ENCODE measurements around the gene CCDC183.
"Not testable (repeated sequence)": the region's sequence is repeated elsewhere in the genome, so short reads cannot be mapped to it uniquely, and the experiment has no call there.

The CCDC183 gene

DNA sequence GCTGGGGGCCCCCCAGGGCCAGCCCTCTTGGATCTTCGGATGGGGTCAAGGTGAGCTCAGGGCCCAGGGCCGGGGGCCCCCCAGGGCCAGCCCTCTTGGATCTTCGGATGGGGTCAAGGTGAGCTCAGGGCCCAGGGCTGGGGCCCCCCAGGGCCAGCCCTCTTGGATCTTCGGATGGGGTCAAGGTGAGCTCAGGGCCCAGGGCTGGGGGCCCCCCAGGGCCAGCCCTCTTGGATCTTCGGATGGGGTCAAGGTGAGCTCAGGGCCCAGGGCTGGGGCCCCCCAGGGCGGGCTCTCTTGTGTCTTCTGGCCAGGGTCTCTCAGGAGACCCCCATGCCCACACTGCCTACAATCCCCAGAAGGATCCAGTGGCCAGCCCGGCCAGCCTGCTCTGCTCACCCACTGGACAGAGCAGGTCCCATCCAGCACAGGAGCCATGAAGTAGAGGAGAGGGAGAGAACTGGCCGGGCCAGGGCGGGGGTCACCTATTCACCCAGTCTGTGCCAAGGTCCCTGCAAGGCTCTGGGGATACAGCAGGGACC, 6.9 kb downstream of the CCDC183 start:
- DNase-seq = not testable (repeated sequence)

DNA sequence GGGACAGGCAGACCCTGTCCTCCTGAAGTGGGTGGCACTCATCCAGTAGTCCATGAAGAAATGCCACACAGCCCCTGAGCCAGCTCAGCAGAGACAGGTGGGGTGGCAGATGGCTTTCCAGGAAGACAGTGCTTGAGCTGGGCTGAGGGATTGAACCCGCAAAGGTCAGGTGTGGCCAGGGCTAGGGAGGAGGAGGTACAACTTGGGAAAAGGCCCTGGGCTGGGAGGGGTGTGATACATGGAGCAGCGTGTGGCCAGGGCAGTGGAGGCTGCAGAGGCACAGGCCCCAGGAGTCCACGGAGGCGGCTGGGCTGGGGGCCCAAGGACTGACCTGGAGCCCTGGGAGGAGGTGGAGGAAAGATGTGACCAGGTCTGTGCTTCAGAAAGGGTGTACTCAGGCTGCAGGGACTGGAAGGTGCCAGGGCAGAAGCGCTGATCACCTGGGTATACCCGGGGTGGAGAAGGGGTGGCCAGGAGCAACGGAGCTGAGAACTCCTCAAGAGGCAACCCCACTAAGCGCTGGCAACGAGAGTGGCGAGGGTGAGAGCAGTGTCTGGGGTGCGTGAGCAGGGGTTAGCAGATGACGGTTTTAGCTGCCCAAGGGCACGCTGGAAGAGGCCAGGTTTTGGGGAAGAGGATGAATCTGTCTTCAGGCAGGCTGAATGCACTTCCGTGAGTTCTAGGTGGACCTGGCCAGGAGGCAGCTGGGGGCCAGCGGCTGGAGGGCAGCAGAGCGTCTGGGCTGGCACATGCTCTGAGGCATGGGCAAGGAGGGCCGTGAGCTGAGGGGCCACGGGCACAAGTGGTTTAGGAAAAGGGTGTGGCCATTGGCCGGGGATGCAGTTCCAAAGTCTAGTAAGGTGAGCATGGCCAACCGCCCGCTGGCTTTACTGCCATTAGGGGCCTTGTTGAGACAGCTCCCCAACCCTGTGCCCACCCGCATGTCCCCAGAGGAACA, 7.7 kb downstream of the CCDC183 start:
- no peak for DNase-seq

DNA sequence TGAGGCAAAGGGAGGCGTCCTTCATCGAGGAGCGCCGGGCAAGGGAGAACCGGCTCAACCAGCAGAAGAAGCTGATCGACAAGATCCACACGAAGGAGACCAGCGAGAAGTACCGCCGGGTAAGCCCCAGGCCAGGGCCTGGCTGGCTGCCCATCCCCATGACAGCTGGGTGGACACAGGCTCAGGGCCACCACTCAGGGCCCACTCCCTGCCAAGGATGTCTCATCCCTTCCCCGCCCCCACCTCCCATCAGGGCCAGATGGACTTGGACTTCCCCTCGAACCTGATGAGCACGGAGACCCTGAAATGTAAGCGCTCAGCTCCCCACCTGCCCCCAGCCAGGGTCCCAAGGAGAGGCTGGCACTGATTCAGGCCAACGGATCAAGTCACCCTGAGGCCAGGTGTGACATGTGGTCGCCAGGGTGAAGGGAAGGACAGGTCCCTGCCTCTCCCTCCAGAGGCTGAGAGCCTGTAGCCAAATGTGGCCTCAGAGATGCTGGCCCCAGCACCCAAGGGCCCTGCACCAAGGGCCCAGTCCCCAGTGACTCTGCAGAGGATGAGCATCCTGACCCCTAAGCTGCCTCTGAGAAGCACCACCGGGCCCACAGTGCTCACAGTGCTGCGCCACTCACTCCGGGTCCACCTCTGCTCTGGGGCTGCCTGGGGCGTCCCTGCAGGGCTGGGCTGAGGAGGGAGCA, 8.5 kb downstream of the CCDC183 start:
- no peak for DNase-seq

GRCh38 chr9:136805207-136805740, 9.1 kb downstream of the CCDC183 start:
- DNase-seq = no peak

DNA sequence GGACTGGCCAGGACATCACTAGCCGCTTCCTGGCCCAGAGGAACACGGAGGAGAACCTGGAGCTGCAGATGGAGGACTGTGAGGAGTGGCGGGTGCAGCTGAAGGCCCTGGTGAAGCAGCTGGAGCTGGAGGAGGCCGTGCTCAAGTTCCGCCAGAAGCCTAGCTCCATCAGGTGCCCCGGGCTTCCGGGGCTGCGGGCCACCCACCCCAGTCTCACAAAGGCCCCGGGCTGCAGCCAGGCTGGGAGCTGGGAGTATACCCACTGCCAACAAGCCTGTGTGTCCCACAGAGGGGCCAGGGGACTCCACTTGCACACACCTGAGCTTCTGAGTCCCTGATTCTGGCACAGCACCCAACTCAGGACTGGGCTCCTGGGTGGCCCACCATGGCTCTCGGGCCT, 9.9 kb downstream of the CCDC183 start:
- no peak for DNase-seq

DNA sequence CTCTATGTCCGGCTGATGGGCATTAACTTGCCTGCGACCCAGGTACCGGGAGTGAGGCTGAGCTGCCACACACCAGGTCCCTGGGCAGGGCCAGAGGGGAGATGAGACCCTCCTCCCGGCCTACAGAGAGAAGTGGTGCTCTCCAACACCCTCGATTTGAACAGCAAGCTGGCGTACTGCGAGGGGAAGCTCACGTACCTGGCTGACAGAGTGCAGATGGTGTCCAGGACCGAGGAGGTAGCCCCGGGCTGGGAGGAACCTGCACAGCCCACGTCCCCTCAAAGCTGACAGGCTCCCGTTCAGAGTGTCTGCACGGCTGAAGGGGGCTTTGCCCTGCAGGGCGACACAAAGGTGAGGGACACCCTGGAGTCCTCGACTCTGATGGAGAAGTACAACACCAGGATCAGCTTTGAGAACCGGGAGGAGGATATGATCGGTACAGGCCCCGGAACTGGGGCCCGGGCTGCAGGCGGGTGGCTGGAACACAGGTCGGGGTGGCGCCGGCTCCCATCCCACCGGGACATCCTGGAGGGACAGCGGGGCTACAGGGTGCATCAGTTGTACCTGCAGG, 10.6 kb downstream of the CCDC183 start:
- no peak for DNase-seq

- peak; percentile 74 for DNase-seq
These were observed 11.3 kb downstream of the CCDC183 start, which contains the start of gene RABL6 for GRCh38 chr9:136807281-136808074. Gene RABL6, plus strand, starts transcription at chr9:136807948. Its CDS starts 249 bp downstream, at chr9:136808197.

- DNase-seq = peak; percentile 45
These were observed 12.1 kb downstream of the CCDC183 start for GRCh38 chr9:136808075-136808805.

DNA sequence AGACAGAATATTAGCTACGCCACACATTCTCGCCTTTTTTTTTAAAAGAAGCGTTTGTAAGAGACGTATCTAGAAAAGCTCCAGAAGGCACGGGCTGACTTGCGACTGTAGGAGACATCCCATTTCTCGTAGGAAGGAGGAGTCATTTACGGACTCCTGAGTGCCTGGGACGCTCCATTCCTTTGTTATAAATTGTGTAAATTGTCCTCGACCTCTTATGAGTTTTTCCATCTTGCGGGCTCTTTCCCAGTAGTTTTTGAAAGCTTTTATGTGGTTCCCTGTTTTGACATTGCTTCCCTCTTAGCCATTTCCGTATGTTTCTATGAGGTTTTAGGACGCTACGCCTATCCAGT, 12.6 kb downstream of the CCDC183 start:
- no peak for DNase-seq

GRCh38 chr9:136814725-136815421, 18.7 kb downstream of the CCDC183 start:
- DNase-seq = no peak

- no peak for DNase-seq
These were observed 19.3 kb downstream of the CCDC183 start for GRCh38 chr9:136815422-136815782.

DNA sequence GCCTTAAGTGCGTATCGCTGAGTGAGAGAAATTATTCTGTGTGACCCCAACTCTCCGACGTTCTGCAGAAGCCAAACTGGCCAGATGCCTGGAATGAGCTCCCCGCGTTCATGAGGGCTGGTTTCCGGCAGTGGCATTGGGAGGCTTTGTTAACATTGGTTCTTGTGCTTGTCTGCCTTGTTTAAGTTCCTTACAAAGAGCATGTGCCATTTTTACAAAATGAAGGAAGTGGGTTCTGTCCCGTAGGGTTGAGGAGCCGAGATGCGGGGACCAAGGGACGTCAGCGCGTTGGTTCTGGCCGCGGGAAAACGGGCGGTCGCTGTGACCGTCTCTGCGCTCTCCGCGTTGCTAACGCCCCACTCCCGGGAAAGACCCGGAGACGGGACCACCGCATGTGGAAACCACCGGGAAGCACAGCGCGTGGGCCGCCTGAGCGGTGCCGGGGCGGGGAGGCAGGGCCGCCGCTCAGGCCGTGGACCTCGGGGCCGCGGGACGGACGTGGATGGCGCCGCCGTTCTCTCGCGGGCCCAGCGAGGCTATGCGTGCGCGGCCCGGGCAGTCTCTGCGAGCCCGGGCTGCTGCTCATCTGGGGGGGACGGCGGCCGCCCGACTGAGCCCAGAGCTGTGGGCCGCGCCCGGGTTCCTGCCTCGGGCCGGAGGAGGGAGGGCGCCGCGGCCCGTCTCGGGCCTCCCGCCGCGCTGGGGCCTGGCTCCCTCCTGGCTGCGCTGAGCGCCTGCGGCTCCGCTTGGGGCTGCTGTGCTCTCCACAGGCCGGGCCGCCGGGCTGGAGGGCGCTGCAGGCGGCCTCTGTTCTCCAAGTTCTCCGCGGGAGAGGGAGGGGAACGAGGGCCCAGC, 25.1 kb downstream of the CCDC183 start:
- no peak for DNase-seq

GRCh38 chr9:136821826-136822544, 25.8 kb downstream of the CCDC183 start:
- no peak for DNase-seq

DNA sequence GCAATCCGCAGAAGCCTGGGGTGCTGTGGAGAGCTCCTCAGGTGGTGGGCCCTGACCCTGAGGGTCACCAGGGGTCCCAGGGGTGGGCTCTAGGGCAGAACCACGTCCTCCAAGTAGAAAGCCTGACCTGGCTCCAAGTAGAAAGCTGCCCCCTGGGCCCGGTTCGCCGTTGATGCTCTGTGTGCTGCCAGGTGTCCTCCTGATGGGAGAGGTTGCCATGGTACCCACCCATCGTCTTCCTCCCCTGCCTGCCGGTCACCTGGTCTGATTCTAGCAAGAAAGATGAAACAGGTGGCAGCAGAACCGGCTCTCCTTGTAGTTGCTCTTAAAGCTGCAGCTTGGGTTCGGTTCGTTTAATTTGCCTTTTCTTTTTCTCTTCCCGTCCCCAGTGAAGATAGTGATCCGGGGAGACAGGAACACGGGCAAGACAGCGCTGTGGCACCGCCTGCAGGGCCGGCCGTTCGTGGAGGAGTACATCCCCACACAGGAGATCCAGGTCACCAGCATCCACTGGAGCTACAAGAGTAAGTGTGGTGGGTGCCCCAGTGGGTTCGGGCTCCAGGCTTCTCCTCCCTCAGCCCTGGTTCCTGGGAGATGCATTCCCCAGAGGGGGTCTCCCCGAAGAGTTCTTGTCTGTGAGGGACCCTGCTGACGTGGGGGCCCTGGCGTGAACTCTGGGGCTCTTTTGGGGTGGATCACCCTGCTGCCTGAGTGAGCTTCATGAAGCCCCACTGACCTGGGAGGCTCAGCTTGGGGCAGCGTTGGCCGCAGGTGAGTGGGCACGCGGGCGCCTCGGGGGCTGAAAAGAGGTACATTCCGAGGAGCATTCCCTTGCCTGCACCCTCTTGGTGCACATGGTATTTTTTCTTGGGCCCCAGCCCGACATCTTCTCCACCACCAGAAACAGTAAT, 27.3 kb downstream of the CCDC183 start:
- DNase-seq = no peak

- no peak for DNase-seq
These were observed 28.5 kb downstream of the CCDC183 start for GRCh38 chr9:136824496-136825225.

DNA sequence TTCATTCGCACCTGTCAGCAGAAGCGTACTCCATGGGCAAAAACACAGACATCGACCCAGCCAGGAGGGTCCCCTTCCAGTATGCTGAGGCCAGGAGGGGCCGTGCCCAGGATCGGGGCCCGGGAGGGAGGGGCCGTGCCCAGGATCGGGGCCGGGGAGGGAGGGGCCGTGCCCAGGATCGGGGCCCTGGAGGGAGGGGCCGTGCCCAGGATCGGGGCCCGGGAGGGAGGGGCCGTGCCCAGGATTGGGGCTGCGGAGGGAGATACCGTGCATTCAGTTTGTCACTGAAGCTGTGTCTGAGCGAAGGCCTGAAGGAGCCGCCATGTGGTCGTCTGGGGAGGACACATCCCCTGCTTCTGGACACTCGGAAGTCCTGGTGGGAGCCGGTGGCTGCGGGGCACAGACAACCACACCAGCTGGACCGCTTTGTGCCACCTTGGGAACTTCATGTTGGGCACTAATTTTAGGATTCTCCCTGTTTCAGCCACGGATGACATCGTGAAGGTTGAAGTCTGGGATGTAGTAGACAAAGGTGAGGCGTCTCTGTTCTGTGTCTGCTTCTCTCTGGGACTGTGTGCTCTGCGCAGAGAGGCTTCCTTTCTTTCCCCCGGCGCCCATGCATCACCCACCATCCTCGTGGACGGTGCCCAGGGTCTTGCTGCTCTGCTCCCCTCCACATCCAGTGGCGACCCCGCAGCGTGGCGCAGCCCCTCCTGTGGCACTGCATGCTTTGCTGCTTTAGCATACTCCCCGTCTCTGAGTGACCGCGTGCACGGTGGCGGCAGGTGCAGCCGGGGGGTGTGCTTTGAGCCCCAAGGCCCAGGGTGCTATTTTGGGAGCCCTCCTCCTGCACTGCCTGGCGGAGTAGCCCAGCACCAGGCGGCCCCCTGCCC, 29.4 kb downstream of the CCDC183 start:
- DNase-seq = no peak
